Measurements from ENCODE around the gene CDH4. TPM values are rescaled to one million over a fixed set of nuclear protein-coding genes. Genes with fewer than 3 reads are reported as not detected.

CDH4 gene
- total RNA-seq, 4 donors from 2014 or later, result not detected

GRCh38 chr20:61520076-61520892 lies 268.2 kb downstream of the CDH4 start:
- Histone ChIP-seq H3K27me3 (peaks cover 14% of the 10 kb centered on the region), H3K4me1 (no peaks in the 10 kb centered on the region), H3K36me3 (no peaks in the 10 kb centered on the region), H3K27ac (no peak overlapping the region), H3K9me3 (no peaks in the 10 kb centered on the region), H3K4me3 (no peak overlapping the region)
- intact Hi-C loops (cut with DNase I; ENCODE audit: low total_unique reads), result no loop called here
- TF ChIP-seq CTCF (IDR thresholded peaks at IDR 0.05) (no peak), POLR2A (IDR thresholded peaks at IDR 0.05) (no peak), EP300 (IDR thresholded peaks at IDR 0.05; ENCODE audit: low read depth) (no peak), POLR2AphosphoS5 (IDR thresholded peaks at IDR 0.05) (no peak)
- no peak for DNase-seq
- in situ Hi-C loops (cut with MboI; ENCODE audit: low pct_ligation_motif_present in 1 of 4, low pct_unique_long_range_greater_than_20kb in 1 of 4, low sequenced_read_pairs in 3 of 4), result no loop called here
- 74 to 89% methylated on average over 5 to 13 of the region's 14 CpGs for WGBS, 2 donors (ENCODE audit: low coverage in 1 of 2)

GRCh38 chr20:61520893-61521460 lies 268.9 kb downstream of the CDH4 start:
- in situ Hi-C loops (cut with MboI; ENCODE audit: low pct_ligation_motif_present in 1 of 4, low pct_unique_long_range_greater_than_20kb in 1 of 4, low sequenced_read_pairs in 3 of 4), result no loop called here
- no peak for DNase-seq

GRCh38 chr20:61521687-61522420 lies 269.8 kb downstream of the CDH4 start:
- 81 to 100% methylated on average over 2 to 25 of the region's 25 CpGs for WGBS, 2 donors (ENCODE audit: low coverage in 1 of 2)
- in situ Hi-C loops (cut with MboI; ENCODE audit: low pct_ligation_motif_present in 1 of 4, low pct_unique_long_range_greater_than_20kb in 1 of 4, low sequenced_read_pairs in 3 of 4), result no loop called here

More at GRCh38 chr20:61520893-61521460, 268.9 kb downstream of the CDH4 start:
- Histone ChIP-seq H3K4me1 (no peaks in the 10 kb centered on the region), H3K4me3 (no peak overlapping the region), H3K27ac (no peak overlapping the region), H3K9me3 (no peaks in the 10 kb centered on the region), H3K27me3 (peaks cover 12% of the 10 kb centered on the region), H3K36me3 (no peaks in the 10 kb centered on the region)
- WGBS, 2 donors (ENCODE audit: low coverage in 1 of 2), result 46 to 62% methylated on average over 4 to 14 of the region's 14 CpGs
- intact Hi-C loops (cut with DNase I; ENCODE audit: low total_unique reads), result no loop called here
- TF ChIP-seq POLR2AphosphoS5 (IDR thresholded peaks at IDR 0.05) (no peak), CTCF (IDR thresholded peaks at IDR 0.05) (no peak)

More at GRCh38 chr20:61521687-61522420, 269.8 kb downstream of the CDH4 start:
- Histone ChIP-seq H3K4me3 (no peak overlapping the region), H3K4me1 (no peaks in the 10 kb centered on the region), H3K9me3 (no peaks in the 10 kb centered on the region), H3K36me3 (no peaks in the 10 kb centered on the region), H3K27ac (no peak overlapping the region), H3K27me3 (peaks cover 12% of the 10 kb centered on the region)
- intact Hi-C loops (cut with DNase I; ENCODE audit: low total_unique reads), result no loop called here
- TF ChIP-seq POLR2A (IDR thresholded peaks at IDR 0.05) (no peak), POLR2AphosphoS5 (IDR thresholded peaks at IDR 0.05) (no peak), EP300 (IDR thresholded peaks at IDR 0.05; ENCODE audit: low read depth) (no peak), CTCF (IDR thresholded peaks at IDR 0.05) (no peak)
- no peak for DNase-seq
